ENCODE measurements around the gene TBC1D22A. TPM values are rescaled to one million over a fixed set of nuclear protein-coding genes. Genes with fewer than 3 reads are reported as not detected.

TBC1D22A gene
- polyA plus RNA-seq, 4 donors, result 17.7 to 26.4 (median 21.0) TPM

DNA sequence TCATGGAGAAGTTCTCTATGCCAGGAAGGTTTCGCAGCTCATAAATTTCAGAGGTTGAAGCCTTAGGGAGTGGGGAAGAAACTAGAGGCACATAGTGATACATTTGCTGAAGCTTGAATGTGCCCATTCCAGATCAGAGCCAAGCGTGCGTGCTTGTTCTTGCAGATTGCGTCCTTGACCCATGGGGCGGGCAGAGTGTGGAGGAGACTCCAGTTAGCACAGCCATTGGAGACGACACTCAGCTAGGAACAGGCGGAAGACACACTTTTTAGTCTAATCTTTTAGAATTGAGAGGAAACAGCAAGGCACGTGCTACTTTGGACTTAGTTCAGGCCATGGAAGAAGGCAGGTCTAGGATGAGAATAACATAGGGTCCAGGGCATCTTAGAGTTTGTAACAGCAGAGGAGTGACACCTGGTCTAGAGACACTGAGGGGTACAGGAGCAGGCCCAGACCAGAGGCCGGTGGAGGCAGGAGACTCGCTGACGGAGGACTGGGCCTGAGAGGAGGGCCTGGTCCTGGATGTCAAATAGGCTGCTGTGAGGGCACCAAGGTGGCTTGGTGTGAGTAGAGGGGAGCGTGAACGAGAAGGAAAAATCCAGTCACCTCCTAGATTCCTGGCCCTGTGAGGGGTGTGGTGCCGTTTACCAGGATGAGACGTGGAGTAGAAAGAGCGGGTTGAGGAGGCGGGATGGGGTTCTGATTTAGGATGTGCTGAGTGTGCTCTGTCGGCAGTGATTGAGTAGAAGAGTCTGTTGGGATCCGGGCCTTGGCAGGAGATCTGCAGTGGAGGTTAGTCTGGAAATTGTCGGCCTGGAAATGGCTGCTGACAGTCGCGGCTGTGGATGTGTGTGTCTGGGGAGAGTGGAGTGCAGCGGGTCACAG is 154.7 kb downstream of the TBC1D22A start:
- Histone ChIP-seq H3K9me3 (ENCODE audit: control insufficient read depth in 2 of 2, insufficient read depth in 1 of 2, low read depth in 1 of 2, low read length in 1 of 2) (no peaks in the 10 kb centered on the region), H3K27me3 (ENCODE audit: control insufficient read depth in 3 of 3, insufficient read depth in 3 of 3, low read length in 3 of 3) (no peaks in the 10 kb centered on the region), H3K27ac (ENCODE audit: low read depth in 1 of 3, low read length in 2 of 3) (no peak overlapping the region), H3K36me3 (ENCODE audit: control insufficient read depth in 3 of 3, insufficient read depth in 2 of 3, low read depth in 1 of 3, low read length in 3 of 3) (peaks cover 3 to 34% (median 7%) of the 10 kb centered on the region in 3 donors), H3K4me1 (ENCODE audit: control insufficient read depth in 3 of 3, insufficient read depth in 2 of 3, low read depth in 1 of 3, low read length in 2 of 3) (no peaks in the 10 kb centered on the region), H3K4me3 (ENCODE audit: low read depth in 1 of 3, low read length in 3 of 3) (no peak overlapping the region)
- DNase-seq, result no peak
- 90 to 96% (median 94%) methylated on average over 23 of the region's 23 CpGs for WGBS, 3 donors
- no peak for FAIRE-seq

DNA sequence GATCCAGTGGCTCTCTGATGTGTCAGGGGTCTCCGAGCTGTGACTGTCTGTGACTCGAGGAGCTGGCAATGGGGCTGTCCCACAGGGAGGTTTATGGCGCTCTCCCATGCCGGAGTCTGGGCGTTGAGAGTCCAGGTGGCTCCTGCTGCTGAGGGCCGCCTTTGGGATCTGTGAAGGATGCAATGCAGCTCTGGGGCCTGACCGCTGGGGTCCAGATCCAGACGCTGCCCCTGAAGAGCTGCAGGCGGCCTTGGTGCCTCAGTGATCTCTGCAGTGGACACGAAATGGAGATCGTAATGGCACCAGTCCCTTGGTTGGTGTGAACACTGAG is 155.3 kb downstream of the TBC1D22A start:
- no peak overlapping the region for H3K4me3 ChIP-seq (ENCODE audit: low read depth in 1 of 3, low read length in 3 of 3)
- no peaks in the 10 kb centered on the region for H3K9me3 ChIP-seq (ENCODE audit: control insufficient read depth in 2 of 2, insufficient read depth in 1 of 2, low read depth in 1 of 2, low read length in 1 of 2)
- FAIRE-seq (no peak), DNase-seq (no peak)
- no peak overlapping the region for H3K27ac ChIP-seq (ENCODE audit: low read depth in 1 of 3, low read length in 2 of 3)
- no peaks in the 10 kb centered on the region for H3K4me1 ChIP-seq (ENCODE audit: control insufficient read depth in 3 of 3, insufficient read depth in 2 of 3, low read depth in 1 of 3, low read length in 2 of 3)
- peaks cover 3 to 34% (median 7%) of the 10 kb centered on the region in 3 donors for H3K36me3 ChIP-seq (ENCODE audit: control insufficient read depth in 3 of 3, insufficient read depth in 2 of 3, low read depth in 1 of 3, low read length in 3 of 3)
- H3K27me3 ChIP-seq (ENCODE audit: control insufficient read depth in 3 of 3, insufficient read depth in 3 of 3, low read length in 3 of 3), result no peaks in the 10 kb centered on the region
- WGBS, 3 donors, result 90 to 97% (median 95%) methylated on average over 11 of the region's 11 CpGs

DNA sequence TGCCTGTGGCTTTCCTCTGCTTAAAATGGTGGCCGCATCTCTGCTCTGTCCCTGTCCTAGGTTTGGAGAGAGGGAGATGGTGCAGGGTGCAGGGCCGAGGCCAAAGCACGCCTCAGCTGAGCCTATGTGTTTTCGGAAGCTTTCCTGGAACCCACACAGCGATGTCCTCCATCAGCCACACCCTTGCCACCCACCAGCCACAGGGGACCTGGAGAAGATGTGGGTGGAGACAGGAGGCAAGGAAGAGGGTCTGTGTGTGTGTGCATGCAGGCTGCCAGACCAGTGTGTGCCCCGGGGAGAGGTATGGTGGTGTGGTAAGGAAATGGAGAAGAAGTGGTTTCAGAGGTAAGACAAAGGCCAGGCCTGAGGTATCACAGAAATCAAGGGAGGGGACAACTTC is 155.7 kb downstream of the TBC1D22A start:
- WGBS, 3 donors, result 83 to 88% (median 87%) methylated on average over 6 of the region's 6 CpGs
- FAIRE-seq (no peak), DNase-seq (no peak)
- Histone ChIP-seq H3K36me3 (ENCODE audit: control insufficient read depth in 3 of 3, insufficient read depth in 2 of 3, low read depth in 1 of 3, low read length in 3 of 3) (peaks cover 3 to 33% (median 7%) of the 10 kb centered on the region in 3 donors), H3K9me3 (ENCODE audit: control insufficient read depth in 2 of 2, insufficient read depth in 1 of 2, low read depth in 1 of 2, low read length in 1 of 2) (no peaks in the 10 kb centered on the region), H3K4me1 (ENCODE audit: control insufficient read depth in 3 of 3, insufficient read depth in 2 of 3, low read depth in 1 of 3, low read length in 2 of 3) (no peaks in the 10 kb centered on the region), H3K27ac (ENCODE audit: low read depth in 1 of 3, low read length in 2 of 3) (no peak overlapping the region), H3K4me3 (ENCODE audit: low read depth in 1 of 3, low read length in 3 of 3) (no peak overlapping the region), H3K27me3 (ENCODE audit: control insufficient read depth in 3 of 3, insufficient read depth in 3 of 3, low read length in 3 of 3) (no peaks in the 10 kb centered on the region)

DNA sequence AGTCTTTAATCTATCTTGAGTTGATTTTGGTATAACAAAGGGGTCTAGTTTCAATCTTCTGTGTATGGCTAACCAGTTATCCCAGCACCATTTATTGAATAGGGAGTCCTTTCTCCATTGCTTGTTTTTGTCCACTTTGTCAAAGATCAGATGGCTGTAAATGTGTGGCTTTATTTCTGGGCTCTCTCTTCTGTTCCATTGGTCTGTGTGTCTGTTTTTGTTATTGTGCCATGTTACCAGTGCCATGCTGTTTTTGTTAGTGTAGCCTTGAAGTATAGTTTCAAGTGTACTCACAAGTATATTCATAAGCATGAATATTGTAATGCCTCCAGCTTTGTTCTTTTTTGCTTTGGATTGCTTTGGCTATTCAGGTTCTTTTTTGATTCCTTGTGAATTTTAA is 159.6 kb downstream of the TBC1D22A start:
- H3K4me3 ChIP-seq (ENCODE audit: low read depth in 1 of 3, low read length in 3 of 3), result no peak overlapping the region
- no peak for DNase-seq
- H3K36me3 ChIP-seq (ENCODE audit: control insufficient read depth in 3 of 3, insufficient read depth in 2 of 3, low read depth in 1 of 3, low read length in 3 of 3), result peaks cover 0 to 16% (median 0%) of the 10 kb centered on the region in 3 donors
- FAIRE-seq, result no peak
- H3K4me1 ChIP-seq (ENCODE audit: control insufficient read depth in 3 of 3, insufficient read depth in 2 of 3, low read depth in 1 of 3, low read length in 2 of 3), result no peaks in the 10 kb centered on the region
- no peaks in the 10 kb centered on the region for H3K27me3 ChIP-seq (ENCODE audit: control insufficient read depth in 3 of 3, insufficient read depth in 3 of 3, low read length in 3 of 3)
- no peaks in the 10 kb centered on the region for H3K9me3 ChIP-seq (ENCODE audit: control insufficient read depth in 2 of 2, insufficient read depth in 1 of 2, low read depth in 1 of 2, low read length in 1 of 2)
- no peak overlapping the region for H3K27ac ChIP-seq (ENCODE audit: low read depth in 1 of 3, low read length in 2 of 3)

DNA sequence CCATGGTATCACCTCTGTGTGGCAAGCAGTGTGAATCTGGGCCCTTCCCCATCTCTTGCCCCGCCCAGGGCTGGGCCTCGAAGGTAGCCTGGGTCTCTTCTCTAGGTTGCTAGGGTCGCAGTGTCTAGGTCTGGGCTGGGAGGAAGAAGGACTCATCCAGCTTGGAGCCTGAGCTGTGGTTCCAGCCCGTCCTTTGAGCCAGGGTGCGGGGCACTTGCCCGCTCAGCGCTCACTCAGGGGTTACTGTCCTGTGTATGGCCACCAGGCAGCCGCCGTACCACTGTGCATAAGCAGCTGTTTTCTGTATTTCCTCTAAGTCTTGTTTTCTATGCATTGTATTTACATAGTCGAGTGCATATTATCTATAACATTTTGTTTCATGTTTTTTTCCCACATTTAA is 160.9 kb downstream of the TBC1D22A start:
- Histone ChIP-seq H3K9me3 (ENCODE audit: control insufficient read depth in 2 of 2, insufficient read depth in 1 of 2, low read depth in 1 of 2, low read length in 1 of 2) (no peaks in the 10 kb centered on the region), H3K27ac (ENCODE audit: low read depth in 1 of 3, low read length in 2 of 3) (no peak overlapping the region), H3K4me1 (ENCODE audit: control insufficient read depth in 3 of 3, insufficient read depth in 2 of 3, low read depth in 1 of 3, low read length in 2 of 3) (no peaks in the 10 kb centered on the region), H3K36me3 (ENCODE audit: control insufficient read depth in 3 of 3, insufficient read depth in 2 of 3, low read depth in 1 of 3, low read length in 3 of 3) (peaks cover 0 to 7% (median 0%) of the 10 kb centered on the region in 3 donors), H3K27me3 (ENCODE audit: control insufficient read depth in 3 of 3, insufficient read depth in 3 of 3, low read length in 3 of 3) (no peaks in the 10 kb centered on the region), H3K4me3 (ENCODE audit: low read depth in 1 of 3, low read length in 3 of 3) (no peak overlapping the region)
- FAIRE-seq (no peak), DNase-seq (no peak)
- 90 to 94% (median 92%) methylated on average over 10 of the region's 10 CpGs for WGBS, 3 donors

DNA sequence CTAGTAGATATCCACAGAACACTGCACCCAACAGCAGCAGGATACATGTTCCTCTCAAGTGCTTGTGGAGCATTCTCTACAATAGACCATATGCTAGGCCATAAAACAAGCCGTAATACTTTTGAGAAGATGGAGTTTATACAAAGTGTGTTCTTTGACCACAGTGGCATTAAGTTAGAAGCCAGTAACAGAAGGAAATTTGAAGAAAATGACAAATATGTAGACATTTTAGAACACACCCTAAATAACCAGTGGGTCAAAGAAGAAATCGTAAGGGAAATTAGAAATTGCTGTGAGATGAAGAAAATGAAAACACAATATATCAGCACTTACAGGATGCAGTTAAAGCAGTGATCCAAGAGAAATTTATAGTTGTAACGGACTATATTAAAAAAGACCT is 163.4 kb downstream of the TBC1D22A start:
- H3K4me3 ChIP-seq (ENCODE audit: low read depth in 1 of 3, low read length in 3 of 3), result no peak overlapping the region
- no peaks in the 10 kb centered on the region for H3K4me1 ChIP-seq (ENCODE audit: control insufficient read depth in 3 of 3, insufficient read depth in 2 of 3, low read depth in 1 of 3, low read length in 2 of 3)
- no peaks in the 10 kb centered on the region for H3K9me3 ChIP-seq (ENCODE audit: control insufficient read depth in 2 of 2, insufficient read depth in 1 of 2, low read depth in 1 of 2, low read length in 1 of 2)
- peaks cover 0 to 2% (median under 1%) of the 10 kb centered on the region in 3 donors for H3K36me3 ChIP-seq (ENCODE audit: control insufficient read depth in 3 of 3, insufficient read depth in 2 of 3, low read depth in 1 of 3, low read length in 3 of 3)
- no peak overlapping the region for H3K27ac ChIP-seq (ENCODE audit: low read depth in 1 of 3, low read length in 2 of 3)
- DNase-seq (no peak), FAIRE-seq (no peak)
- WGBS, 3 donors, result 63 to 77% (median 63%) methylated on average over 3 of the region's 3 CpGs
- H3K27me3 ChIP-seq (ENCODE audit: control insufficient read depth in 3 of 3, insufficient read depth in 3 of 3, low read length in 3 of 3), result no peaks in the 10 kb centered on the region

DNA sequence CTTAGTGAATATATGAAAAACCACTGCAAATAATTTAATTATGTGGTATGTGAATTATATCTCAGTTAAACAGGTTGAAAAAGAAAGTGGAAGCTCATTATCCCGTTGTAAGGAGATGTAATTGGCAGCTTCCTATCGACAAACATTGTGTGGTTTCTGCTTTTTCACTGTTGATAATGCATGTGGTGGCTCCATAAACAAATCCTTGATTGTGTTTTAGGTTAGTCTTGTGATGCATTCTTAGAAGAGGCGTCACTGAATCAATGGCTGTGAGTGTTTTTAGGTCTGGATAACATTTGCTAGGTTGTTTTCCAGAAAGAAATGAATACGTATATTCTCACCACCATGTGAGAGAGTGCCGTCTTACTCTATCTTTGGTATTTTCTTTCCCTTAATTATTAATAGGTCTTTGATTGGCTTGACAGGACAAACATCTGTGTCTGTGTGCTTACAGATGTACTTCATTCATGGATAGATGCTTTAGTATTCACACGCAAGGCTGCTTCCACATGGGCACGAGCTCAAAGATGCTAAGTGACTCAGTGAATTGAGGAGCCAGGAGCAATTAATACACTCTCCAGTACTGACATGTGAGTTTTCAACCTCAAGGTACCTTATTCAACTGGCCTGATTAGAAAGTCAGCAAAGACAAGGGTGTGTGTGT is 166.7 kb downstream of the TBC1D22A start:
- FAIRE-seq, result no peak
- DNase-seq, result no peak
- WGBS, 3 donors, result 77 to 88% (median 77%) methylated on average over 7 of the region's 7 CpGs
- peaks cover 0 to 6% (median 0%) of the 10 kb centered on the region in 3 donors for H3K4me1 ChIP-seq (ENCODE audit: control insufficient read depth in 3 of 3, insufficient read depth in 2 of 3, low read depth in 1 of 3, low read length in 2 of 3)
- H3K4me3 ChIP-seq (ENCODE audit: low read depth in 1 of 3, low read length in 3 of 3), result no peak overlapping the region
- H3K36me3 ChIP-seq (ENCODE audit: control insufficient read depth in 3 of 3, insufficient read depth in 2 of 3, low read depth in 1 of 3, low read length in 3 of 3), result peaks cover 0 to 10% (median 2%) of the 10 kb centered on the region in 3 donors
- H3K9me3 ChIP-seq (ENCODE audit: control insufficient read depth in 2 of 2, insufficient read depth in 1 of 2, low read depth in 1 of 2, low read length in 1 of 2), result no peaks in the 10 kb centered on the region
- H3K27me3 ChIP-seq (ENCODE audit: control insufficient read depth in 3 of 3, insufficient read depth in 3 of 3, low read length in 3 of 3), result no peaks in the 10 kb centered on the region
- no peak overlapping the region for H3K27ac ChIP-seq (ENCODE audit: low read depth in 1 of 3, low read length in 2 of 3)

DNA sequence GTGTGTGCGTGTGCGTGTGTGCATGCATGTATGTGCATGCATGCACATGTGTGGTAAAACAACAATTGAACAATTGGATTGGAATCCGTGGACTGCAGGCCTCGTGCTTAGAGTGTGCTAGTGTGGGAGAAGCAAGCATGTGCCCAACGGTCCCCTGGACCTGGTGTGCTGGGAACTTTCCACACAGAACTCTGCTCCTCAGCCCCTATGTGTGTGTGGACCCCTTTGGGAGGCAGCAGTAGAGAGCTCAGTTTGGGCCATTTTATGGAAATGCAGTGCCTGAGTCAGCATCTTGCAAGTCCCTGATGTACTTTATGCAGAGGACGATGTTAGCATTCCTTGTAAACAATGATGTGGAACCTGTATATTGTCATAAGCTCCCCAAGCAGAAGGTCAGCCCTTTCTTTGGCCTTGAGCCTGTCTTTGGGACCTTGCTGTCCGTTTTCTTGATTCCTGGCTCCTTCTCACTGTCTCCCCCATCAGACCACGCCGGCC is 167.3 kb downstream of the TBC1D22A start:
- 89 to 94% (median 91%) methylated on average over 9 of the region's 9 CpGs for WGBS, 3 donors
- FAIRE-seq, result no peak

More for the DNA sequence above, 167.3 kb downstream of the TBC1D22A start:
- Histone ChIP-seq H3K27ac (ENCODE audit: low read depth in 1 of 3, low read length in 2 of 3) (no peak overlapping the region), H3K4me1 (ENCODE audit: control insufficient read depth in 3 of 3, insufficient read depth in 2 of 3, low read depth in 1 of 3, low read length in 2 of 3) (peaks cover 0 to 10% (median 4%) of the 10 kb centered on the region in 3 donors), H3K27me3 (ENCODE audit: control insufficient read depth in 3 of 3, insufficient read depth in 3 of 3, low read length in 3 of 3) (no peaks in the 10 kb centered on the region), H3K9me3 (ENCODE audit: control insufficient read depth in 2 of 2, insufficient read depth in 1 of 2, low read depth in 1 of 2, low read length in 1 of 2) (no peaks in the 10 kb centered on the region), H3K4me3 (ENCODE audit: low read depth in 1 of 3, low read length in 3 of 3) (no peak overlapping the region), H3K36me3 (ENCODE audit: control insufficient read depth in 3 of 3, insufficient read depth in 2 of 3, low read depth in 1 of 3, low read length in 3 of 3) (peaks cover 0 to 10% (median 2%) of the 10 kb centered on the region in 3 donors)
- no peak for DNase-seq
